ENCODE data around the gene ZNF771. TPM values are rescaled to one million over a fixed set of nuclear protein-coding genes. Genes with fewer than 3 reads are reported as not detected.

Gene ZNF771
- total RNA-seq, 2 experiments from 2014 or later = 0.80 to 1.2 TPM

GRCh38 chr16:30407804-30408534 is 563 bp downstream of the ZNF771 start:
- Histone ChIP-seq H3K4me1 (ENCODE audit: insufficient read depth, low read length) (peaks cover 31% of the 10 kb centered on the region), H3K4me3 (ENCODE audit: low read length) (peak overlapping the region; percentile 69), H3K9me3 (ENCODE audit: control insufficient read depth in 1 of 2, insufficient read depth in 1 of 2, low read length in 2 of 2) (no peaks in the 10 kb centered on the region), H3K27me3 (ENCODE audit: control insufficient read depth in 1 of 2, insufficient read depth in 2 of 2, low read length in 2 of 2) (no peaks in the 10 kb centered on the region), H3K27ac (ENCODE audit: low read depth in 1 of 2, low read length in 2 of 2) (peak overlapping the region; percentile 29 to 67), H3K36me3 (ENCODE audit: insufficient read depth, low read length) (peaks cover 6% of the 10 kb centered on the region)
- intact Hi-C loops (cut with DNase I, micrococcal nuclease) = loop anchor here (2.0 to 10.0 kb wide), 4 partner anchors 29 to 343 kb away; partner anchors contain the start of genes CD2BP2 (in 2 of the 2), ALDOA (in 1 of the 2), MYL11 (in 1 of the 2) and TBC1D10B (in 1 of the 2)
- no peak for ATAC-seq (ENCODE audit: poor library complexity)
- peaks cover 21% of the 10 kb centered on the region for H3K4me1 Mint-ChIP-seq (ENCODE audit: low read depth)
- no peak for TF ChIP-seq CTCF (IDR thresholded peaks at IDR 0.05)
- H3K27me3 Mint-ChIP-seq = no peaks in the 10 kb centered on the region
- H3K27ac Mint-ChIP-seq = peak overlapping the region; percentile 38
- ChIA-PET POLR2A (interaction anchor here (0.6 to 5.1 kb wide), 16 partner anchors 8 to 315 kb away, joined by 3 to 131 read pairs (median 6); partner anchors contain the start of genes CORO1A, DCTPP1, FBRS and SEPTIN1), CTCF (interaction anchor here (0.7 to 3.9 kb wide), 9 partner anchors 10 to 53 kb away, joined by 3 to 20 read pairs (median 9); partner anchors contain the start of genes CD2BP2, DCTPP1, SEPTIN1 and TBC1D10B)
- H3K36me3 Mint-ChIP-seq (ENCODE audit: low read depth) = peaks cover 11% of the 10 kb centered on the region
- H3K4me3 Mint-ChIP-seq = peak overlapping the region; percentile 77
- no peaks in the 10 kb centered on the region for H3K9me3 Mint-ChIP-seq
- DNase-seq = no peak

- Mint-ChIP-seq H3K9me3 (no peaks in the 10 kb centered on the region), H3K27ac (peak overlapping the region; percentile 79), H3K4me3 (peak overlapping the region; percentile 84), H3K27me3 (no peaks in the 10 kb centered on the region), H3K36me3 (ENCODE audit: low read depth) (peaks cover 11% of the 10 kb centered on the region), H3K4me1 (ENCODE audit: low read depth) (peaks cover 21% of the 10 kb centered on the region)
- Histone ChIP-seq H3K4me3 (ENCODE audit: low read length) (no peak overlapping the region), H3K27ac (ENCODE audit: low read depth in 1 of 2, low read length in 2 of 2) (peak overlapping the region in 1 of 2 donors; percentile 21), H3K27me3 (ENCODE audit: control insufficient read depth in 1 of 2, insufficient read depth in 2 of 2, low read length in 2 of 2) (no peaks in the 10 kb centered on the region), H3K36me3 (ENCODE audit: insufficient read depth, low read length) (peaks cover 10% of the 10 kb centered on the region), H3K4me1 (ENCODE audit: insufficient read depth, low read length) (peaks cover 31% of the 10 kb centered on the region), H3K9me3 (ENCODE audit: control insufficient read depth in 1 of 2, insufficient read depth in 1 of 2, low read length in 2 of 2) (no peaks in the 10 kb centered on the region)
- peak; percentile 77 for ATAC-seq (ENCODE audit: poor library complexity)
- peak; percentile 91 for TF ChIP-seq CTCF (IDR thresholded peaks at IDR 0.05)
- peak; percentile 85 to 97 (median 93) for DNase-seq
- POLR2A ChIA-PET = interaction anchor here (0.6 to 5.1 kb wide), 12 partner anchors 9 to 344 kb away, joined by 3 to 131 read pairs (median 5); partner anchors contain the start of genes ALDOA, CORO1A, DCTPP1 and FBRS
- CTCF ChIA-PET = interaction anchor here (0.5 to 3.9 kb wide), 34 partner anchors 8 to 346 kb away, joined by 3 to 20 read pairs (median 4); partner anchors contain the start of genes CD2BP2, CORO1A, DCTPP1 and MYL11
- intact Hi-C loops (cut with DNase I, micrococcal nuclease) = loop anchor here (1.0 to 10.0 kb wide), 6 partner anchors 27 to 345 kb away; partner anchors contain the start of genes ALDOA (in 2 of the 2), CD2BP2 (in 2 of the 2), MYL11 (in 1 of the 2) and SEPTIN1 (in 1 of the 2)
Observed at GRCh38 chr16:30409125-30410060, 2.0 kb downstream of the ZNF771 start.
